ENCODE measurements around the gene MAPK4.

DNA sequence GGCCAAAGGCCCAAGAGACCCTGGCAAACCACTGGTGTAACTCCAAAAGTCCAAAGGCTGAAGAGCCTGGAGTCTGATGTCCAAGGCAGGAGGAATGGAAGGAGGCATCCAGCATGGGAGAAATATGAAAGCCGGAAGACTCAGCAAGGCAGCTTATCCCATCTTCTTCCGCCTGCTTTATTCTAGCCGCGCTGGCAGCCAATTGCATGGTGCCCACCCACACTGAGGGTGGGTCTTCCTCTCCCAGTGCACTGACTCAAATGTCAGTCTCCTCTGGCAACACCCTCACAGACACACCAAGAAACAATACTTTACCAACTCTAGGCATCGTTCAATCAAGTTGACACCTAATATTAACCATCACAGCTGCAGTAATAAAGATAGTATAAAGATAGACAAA is 34.1 kb downstream of the MAPK4 start:
- TF ChIP-seq, protein P1, sequence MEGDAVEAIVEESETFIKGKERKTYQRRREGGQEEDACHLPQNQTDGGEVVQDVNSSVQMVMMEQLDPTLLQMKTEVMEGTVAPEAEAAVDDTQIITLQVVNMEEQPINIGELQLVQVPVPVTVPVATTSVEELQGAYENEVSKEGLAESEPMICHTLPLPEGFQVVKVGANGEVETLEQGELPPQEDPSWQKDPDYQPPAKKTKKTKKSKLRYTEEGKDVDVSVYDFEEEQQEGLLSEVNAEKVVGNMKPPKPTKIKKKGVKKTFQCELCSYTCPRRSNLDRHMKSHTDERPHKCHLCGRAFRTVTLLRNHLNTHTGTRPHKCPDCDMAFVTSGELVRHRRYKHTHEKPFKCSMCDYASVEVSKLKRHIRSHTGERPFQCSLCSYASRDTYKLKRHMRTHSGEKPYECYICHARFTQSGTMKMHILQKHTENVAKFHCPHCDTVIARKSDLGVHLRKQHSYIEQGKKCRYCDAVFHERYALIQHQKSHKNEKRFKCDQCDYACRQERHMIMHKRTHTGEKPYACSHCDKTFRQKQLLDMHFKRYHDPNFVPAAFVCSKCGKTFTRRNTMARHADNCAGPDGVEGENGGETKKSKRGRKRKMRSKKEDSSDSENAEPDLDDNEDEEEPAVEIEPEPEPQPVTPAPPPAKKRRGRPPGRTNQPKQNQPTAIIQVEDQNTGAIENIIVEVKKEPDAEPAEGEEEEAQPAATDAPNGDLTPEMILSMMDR (conservative IDR thresholded peaks at IDR 0.05; ENCODE audit: low read depth, low read length), result no peak
- no peak for TF ChIP-seq POLR2A (IDR thresholded peaks at IDR 0.05; ENCODE audit: low read depth, low read length)
- TF ChIP-seq CEBPB (IDR thresholded peaks at IDR 0.05; ENCODE audit: low read depth, low read length), result no peak
- no peak for TF ChIP-seq MAFK (IDR thresholded peaks at IDR 0.05; ENCODE audit: low read depth, low read length)
- TF ChIP-seq RAD21 (IDR thresholded peaks at IDR 0.05; ENCODE audit: low read length), result no peak
- no peak for TF ChIP-seq RFX5 (IDR thresholded peaks at IDR 0.05; ENCODE audit: low read depth, low read length)
- no peak for TF ChIP-seq BHLHE40 (IDR thresholded peaks at IDR 0.05; ENCODE audit: low read depth, low read length)
- TF ChIP-seq MAZ (IDR thresholded peaks at IDR 0.05; ENCODE audit: borderline replicate concordance, low read depth, low read length), result no peak
- TF ChIP-seq MXI1 (IDR thresholded peaks at IDR 0.05; ENCODE audit: borderline replicate concordance, low read depth, low read length), result no peak
- no peak for TF ChIP-seq SMC3 (IDR thresholded peaks at IDR 0.05; ENCODE audit: low read depth, low read length)
- no peak for TF ChIP-seq FOS (IDR thresholded peaks at IDR 0.05; ENCODE audit: low read depth, low read length)
